ENCODE results near the gene SHBG.

Gene SHBG

DNA sequence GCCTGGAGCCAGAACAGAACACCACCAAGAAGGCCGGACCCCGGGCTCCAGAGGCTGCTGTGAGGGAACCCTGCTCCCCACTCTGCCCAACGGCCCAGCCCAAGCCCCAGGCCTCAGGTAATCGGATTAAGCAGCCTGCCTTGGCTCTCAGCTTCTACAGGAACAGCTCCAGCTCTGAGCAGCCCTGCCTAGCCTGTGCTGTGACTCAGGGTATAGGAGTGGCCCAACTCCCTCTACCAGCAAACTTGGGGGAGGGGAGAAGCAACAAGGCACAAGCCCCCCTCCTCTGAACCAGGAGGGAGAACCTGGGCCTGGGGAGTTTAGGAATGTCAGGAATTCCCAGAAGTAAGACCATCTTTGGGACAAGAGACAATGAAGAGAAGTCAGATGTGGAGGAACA, 39.2 kb upstream of the SHBG start:
- H3K9me3 ChIP-seq (ENCODE audit: control insufficient read depth, insufficient read depth, low read length), result no peaks in the 10 kb centered on the region
- H3K36me3 ChIP-seq (ENCODE audit: control insufficient read depth, low read length), result peaks cover 89% of the 10 kb centered on the region
- no peak for TF ChIP-seq EZH2phosphoT487 (IDR thresholded peaks at IDR 0.05; ENCODE audit: borderline replicate concordance, low read length)
- TF ChIP-seq, protein P1, sequence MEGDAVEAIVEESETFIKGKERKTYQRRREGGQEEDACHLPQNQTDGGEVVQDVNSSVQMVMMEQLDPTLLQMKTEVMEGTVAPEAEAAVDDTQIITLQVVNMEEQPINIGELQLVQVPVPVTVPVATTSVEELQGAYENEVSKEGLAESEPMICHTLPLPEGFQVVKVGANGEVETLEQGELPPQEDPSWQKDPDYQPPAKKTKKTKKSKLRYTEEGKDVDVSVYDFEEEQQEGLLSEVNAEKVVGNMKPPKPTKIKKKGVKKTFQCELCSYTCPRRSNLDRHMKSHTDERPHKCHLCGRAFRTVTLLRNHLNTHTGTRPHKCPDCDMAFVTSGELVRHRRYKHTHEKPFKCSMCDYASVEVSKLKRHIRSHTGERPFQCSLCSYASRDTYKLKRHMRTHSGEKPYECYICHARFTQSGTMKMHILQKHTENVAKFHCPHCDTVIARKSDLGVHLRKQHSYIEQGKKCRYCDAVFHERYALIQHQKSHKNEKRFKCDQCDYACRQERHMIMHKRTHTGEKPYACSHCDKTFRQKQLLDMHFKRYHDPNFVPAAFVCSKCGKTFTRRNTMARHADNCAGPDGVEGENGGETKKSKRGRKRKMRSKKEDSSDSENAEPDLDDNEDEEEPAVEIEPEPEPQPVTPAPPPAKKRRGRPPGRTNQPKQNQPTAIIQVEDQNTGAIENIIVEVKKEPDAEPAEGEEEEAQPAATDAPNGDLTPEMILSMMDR (IDR thresholded peaks at IDR 0.05; ENCODE audit: low read depth, low read length, poor library complexity, severe bottlenecking), result no peak
- no peak overlapping the region for H3K27ac ChIP-seq (ENCODE audit: low read depth, low read length)
- H3K9me2 ChIP-seq (replicated peaks; ENCODE audit: control insufficient read depth, low read length), result no peaks in the 10 kb centered on the region
- no peak overlapping the region for H3K4me3 ChIP-seq (ENCODE audit: low read length)
- no peaks in the 10 kb centered on the region for H4K20me1 ChIP-seq (ENCODE audit: control insufficient read depth, insufficient read depth, low read depth, low read length)
- peaks cover 2% of the 10 kb centered on the region for H3K4me1 ChIP-seq (ENCODE audit: control insufficient read depth, low read length)
- H3K27me3 ChIP-seq (ENCODE audit: control insufficient read depth, low read length), result no peaks in the 10 kb centered on the region
- H3K4me2 ChIP-seq (ENCODE audit: low read length), result no peak overlapping the region
- H3K79me2 ChIP-seq (ENCODE audit: control insufficient read depth, low read length), result peaks cover 8% of the 10 kb centered on the region
- peaks cover 3% of the 10 kb centered on the region; the same call in 1 of the 2 replicates for H3F3A ChIP-seq (ENCODE audit: control insufficient read depth, insufficient read depth)

GRCh38 chr17:7591596-7591995, 38.3 kb upstream of the SHBG start:
- Histone ChIP-seq H3K9me2 (replicated peaks; ENCODE audit: control insufficient read depth, low read length) (no peaks in the 10 kb centered on the region), H3F3A (ENCODE audit: control insufficient read depth, insufficient read depth) (peaks cover 3% of the 10 kb centered on the region; the same call in 1 of the 2 replicates), H3K27ac (ENCODE audit: low read depth, low read length) (no peak overlapping the region), H3K4me3 (ENCODE audit: low read length) (no peak overlapping the region), H3K9me3 (ENCODE audit: control insufficient read depth, insufficient read depth, low read length) (no peaks in the 10 kb centered on the region), H3K27me3 (ENCODE audit: control insufficient read depth, low read length) (no peaks in the 10 kb centered on the region), H3K4me2 (ENCODE audit: low read length) (no peak overlapping the region), H3K79me2 (ENCODE audit: control insufficient read depth, low read length) (peaks cover under 1% of the 10 kb centered on the region; the same call in 1 of the 2 replicates), H3K36me3 (ENCODE audit: control insufficient read depth, low read length) (peaks cover 91% of the 10 kb centered on the region), H3K4me1 (ENCODE audit: control insufficient read depth, low read length) (no peaks in the 10 kb centered on the region), H4K20me1 (ENCODE audit: control insufficient read depth, insufficient read depth, low read depth, low read length) (no peaks in the 10 kb centered on the region)
- TF ChIP-seq, protein P1 (IDR thresholded peaks at IDR 0.05; ENCODE audit: low read depth, low read length, poor library complexity, severe bottlenecking), result no peak
- no peak for TF ChIP-seq EZH2phosphoT487 (IDR thresholded peaks at IDR 0.05; ENCODE audit: borderline replicate concordance, low read length)

- Histone ChIP-seq H3K27me3 (ENCODE audit: control insufficient read depth, low read length) (no peaks in the 10 kb centered on the region), H3K4me1 (ENCODE audit: control insufficient read depth, low read length) (no peaks in the 10 kb centered on the region), H3F3A (ENCODE audit: control insufficient read depth, insufficient read depth) (peaks cover 3% of the 10 kb centered on the region; the same call in 1 of the 2 replicates), H3K4me2 (ENCODE audit: low read length) (no peak overlapping the region), H3K27ac (ENCODE audit: low read depth, low read length) (no peak overlapping the region), H3K9me3 (ENCODE audit: control insufficient read depth, insufficient read depth, low read length) (no peaks in the 10 kb centered on the region), H3K4me3 (ENCODE audit: low read length) (no peak overlapping the region), H3K79me2 (ENCODE audit: control insufficient read depth, low read length) (no peaks in the 10 kb centered on the region), H4K20me1 (ENCODE audit: control insufficient read depth, insufficient read depth, low read depth, low read length) (no peaks in the 10 kb centered on the region), H3K9me2 (replicated peaks; ENCODE audit: control insufficient read depth, low read length) (no peaks in the 10 kb centered on the region), H3K36me3 (ENCODE audit: control insufficient read depth, low read length) (peaks cover 89% of the 10 kb centered on the region)
- no peak for TF ChIP-seq EZH2phosphoT487 (IDR thresholded peaks at IDR 0.05; ENCODE audit: borderline replicate concordance, low read length)
- TF ChIP-seq, protein P1 (IDR thresholded peaks at IDR 0.05; ENCODE audit: low read depth, low read length, poor library complexity, severe bottlenecking), result no peak
Observed at GRCh38 chr17:7592422-7593021, 37.4 kb upstream of the SHBG start.

Measured in DOHH2 (cell line).